BE2C (cell line): Measurements from ENCODE around the gene SEPTIN10.

ENCODE experiments used
- DNase-seq: peaks from one replicate; pipeline ENCODE4 v3.0.0-alpha.2; 2020
- H3K27me3 ChIP-seq: fragments of 250-450 bp; sonication (Bioruptor Pico); 2 replicates; pipeline ENCODE4 v1.5.1; 2020; ENCODE audit warnings: mild to moderate bottlenecking
- H3K36me3 ChIP-seq: fragments of 250-450 bp; sonication (Bioruptor Pico); 2 replicates; pipeline ENCODE4 v1.5.1; 2020; ENCODE audit warnings: mild to moderate bottlenecking
- H3K4me1 ChIP-seq: fragments of 250-450 bp; sonication (Bioruptor Pico); 2 replicates; pipeline ENCODE4 v1.5.1; 2020
- H3K4me3 ChIP-seq: 2 replicates; pipeline ENCODE4 v1.5.1; 2011; ENCODE audit warnings: low read depth, low read length
- H3K9me3 ChIP-seq: fragments of 250-450 bp; sonication (Bioruptor Pico); 2 replicates; pipeline ENCODE4 v1.5.1; 2020
- CTCF ChIP-seq: IDR thresholded peaks from 2 replicates; pipeline ENCODE4 v1.5.1; 2012; ENCODE audit warnings: mild to moderate bottlenecking, low read depth, low read length

Gene SEPTIN10

GRCh38 chr2:109503191-109503590 lies 110.6 kb downstream of the SEPTIN10 start:
- Histone ChIP-seq H3K4me3 (no peak overlapping the region), H3K4me1 (no peaks in the 10 kb centered on the region), H3K27me3 (no peaks in the 10 kb centered on the region), H3K9me3 (no peaks in the 10 kb centered on the region), H3K36me3 (no peaks in the 10 kb centered on the region)
- DNase-seq: no peak
- no peak for TF ChIP-seq CTCF

DNA sequence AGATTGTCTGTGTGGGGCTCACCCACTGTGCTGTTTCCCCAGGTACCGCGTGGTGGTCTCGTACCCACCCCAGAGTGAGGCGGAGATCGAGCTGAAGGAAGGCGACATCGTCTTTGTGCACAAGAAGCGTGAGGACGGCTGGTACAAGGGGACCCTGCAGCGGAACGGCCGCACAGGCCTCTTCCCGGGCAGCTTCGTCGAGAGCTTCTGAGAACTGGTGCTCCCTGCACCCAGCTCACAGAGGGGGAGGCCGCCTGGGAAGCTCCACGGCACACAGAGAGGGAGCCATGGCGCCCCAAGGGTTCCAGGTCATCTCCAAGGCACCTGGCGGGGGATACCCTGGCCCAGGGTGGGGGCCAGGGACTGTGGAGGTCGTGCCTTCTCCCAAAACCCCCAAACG lies 112.3 kb downstream of the SEPTIN10 start:
- no peak for DNase-seq
- Histone ChIP-seq H3K9me3 (no peaks in the 10 kb centered on the region), H3K27me3 (no peaks in the 10 kb centered on the region), H3K4me1 (no peaks in the 10 kb centered on the region), H3K36me3 (no peaks in the 10 kb centered on the region), H3K4me3 (no peak overlapping the region)
- TF ChIP-seq CTCF: no peak

- no peak for DNase-seq
- Histone ChIP-seq H3K27me3 (no peaks in the 10 kb centered on the region), H3K36me3 (no peaks in the 10 kb centered on the region), H3K9me3 (no peaks in the 10 kb centered on the region), H3K4me3 (no peak overlapping the region), H3K4me1 (no peaks in the 10 kb centered on the region)
- TF ChIP-seq CTCF: no peak
Observed at GRCh38 chr2:109500910-109501309, 112.9 kb downstream of the SEPTIN10 start.

DNA sequence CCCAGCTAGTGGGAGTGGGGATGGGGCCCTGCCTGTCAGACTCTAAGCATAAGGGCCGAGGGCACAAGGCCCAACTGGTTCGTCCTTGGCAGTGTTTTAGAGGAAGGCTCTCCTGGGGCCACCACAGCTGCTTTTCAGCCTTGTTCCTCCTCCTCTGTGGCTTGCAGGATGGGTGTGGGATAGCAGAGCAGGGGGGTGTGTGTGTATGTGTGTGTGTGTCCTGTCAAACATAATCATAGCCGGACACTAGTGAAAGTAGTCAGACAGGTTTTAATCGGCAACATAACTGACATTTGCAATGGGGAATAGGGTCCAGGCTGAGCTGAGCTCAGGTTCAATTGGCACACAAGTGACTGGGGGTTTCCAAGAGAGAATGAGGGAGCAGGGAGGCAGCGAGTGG lies 114.2 kb downstream of the SEPTIN10 start:
- Histone ChIP-seq H3K9me3 (no peaks in the 10 kb centered on the region), H3K36me3 (no peaks in the 10 kb centered on the region), H3K4me3 (no peak overlapping the region), H3K27me3 (no peaks in the 10 kb centered on the region), H3K4me1 (no peaks in the 10 kb centered on the region)
- no peak for DNase-seq
- no peak for TF ChIP-seq CTCF

DNA sequence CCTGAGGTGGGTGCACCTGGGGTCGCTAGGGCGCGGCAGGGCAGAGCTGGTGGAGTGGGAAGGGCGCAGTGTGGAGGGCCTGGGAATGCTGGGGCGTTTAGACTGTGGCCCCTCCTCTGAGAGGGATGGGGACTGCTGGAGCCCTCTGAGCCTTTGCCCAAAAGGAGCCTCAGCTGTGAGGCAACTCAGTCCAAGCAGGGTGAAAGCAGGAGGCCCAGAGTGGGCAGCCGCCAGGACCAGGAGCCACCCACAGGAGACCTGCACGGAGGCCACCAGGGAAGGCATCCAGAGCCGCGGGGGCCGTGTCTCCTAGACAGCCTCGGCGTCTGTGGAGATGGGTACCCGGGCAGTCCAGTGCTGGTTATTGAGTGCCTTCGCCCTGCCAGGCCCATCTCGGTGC lies 114.9 kb downstream of the SEPTIN10 start:
- no peak for TF ChIP-seq CTCF
- no peak for DNase-seq

GRCh38 chr2:109497911-109498870 lies 115.6 kb downstream of the SEPTIN10 start:
- Histone ChIP-seq H3K9me3 (no peaks in the 10 kb centered on the region), H3K27me3 (no peaks in the 10 kb centered on the region), H3K4me1 (no peaks in the 10 kb centered on the region), H3K4me3 (no peak overlapping the region), H3K36me3 (no peaks in the 10 kb centered on the region)
- TF ChIP-seq CTCF: no peak
- DNase-seq: no peak

More for the DNA sequence above, 114.9 kb downstream of the SEPTIN10 start:
- Histone ChIP-seq H3K9me3 (no peaks in the 10 kb centered on the region), H3K4me3 (no peak overlapping the region), H3K36me3 (no peaks in the 10 kb centered on the region), H3K27me3 (no peaks in the 10 kb centered on the region), H3K4me1 (no peaks in the 10 kb centered on the region)
